CD4-positive, alpha-beta T cell treated with Interleukin-21 for 1 hour (primary cell): ENCODE data around the gene SIAE.

ENCODE experiments used
- DNase-seq: peaks from one replicate; pipeline ENCODE4 v3.0.0-alpha.2; 2020

The SIAE gene, protein sequence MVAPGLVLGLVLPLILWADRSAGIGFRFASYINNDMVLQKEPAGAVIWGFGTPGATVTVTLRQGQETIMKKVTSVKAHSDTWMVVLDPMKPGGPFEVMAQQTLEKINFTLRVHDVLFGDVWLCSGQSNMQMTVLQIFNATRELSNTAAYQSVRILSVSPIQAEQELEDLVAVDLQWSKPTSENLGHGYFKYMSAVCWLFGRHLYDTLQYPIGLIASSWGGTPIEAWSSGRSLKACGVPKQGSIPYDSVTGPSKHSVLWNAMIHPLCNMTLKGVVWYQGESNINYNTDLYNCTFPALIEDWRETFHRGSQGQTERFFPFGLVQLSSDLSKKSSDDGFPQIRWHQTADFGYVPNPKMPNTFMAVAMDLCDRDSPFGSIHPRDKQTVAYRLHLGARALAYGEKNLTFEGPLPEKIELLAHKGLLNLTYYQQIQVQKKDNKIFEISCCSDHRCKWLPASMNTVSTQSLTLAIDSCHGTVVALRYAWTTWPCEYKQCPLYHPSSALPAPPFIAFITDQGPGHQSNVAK

DNA sequence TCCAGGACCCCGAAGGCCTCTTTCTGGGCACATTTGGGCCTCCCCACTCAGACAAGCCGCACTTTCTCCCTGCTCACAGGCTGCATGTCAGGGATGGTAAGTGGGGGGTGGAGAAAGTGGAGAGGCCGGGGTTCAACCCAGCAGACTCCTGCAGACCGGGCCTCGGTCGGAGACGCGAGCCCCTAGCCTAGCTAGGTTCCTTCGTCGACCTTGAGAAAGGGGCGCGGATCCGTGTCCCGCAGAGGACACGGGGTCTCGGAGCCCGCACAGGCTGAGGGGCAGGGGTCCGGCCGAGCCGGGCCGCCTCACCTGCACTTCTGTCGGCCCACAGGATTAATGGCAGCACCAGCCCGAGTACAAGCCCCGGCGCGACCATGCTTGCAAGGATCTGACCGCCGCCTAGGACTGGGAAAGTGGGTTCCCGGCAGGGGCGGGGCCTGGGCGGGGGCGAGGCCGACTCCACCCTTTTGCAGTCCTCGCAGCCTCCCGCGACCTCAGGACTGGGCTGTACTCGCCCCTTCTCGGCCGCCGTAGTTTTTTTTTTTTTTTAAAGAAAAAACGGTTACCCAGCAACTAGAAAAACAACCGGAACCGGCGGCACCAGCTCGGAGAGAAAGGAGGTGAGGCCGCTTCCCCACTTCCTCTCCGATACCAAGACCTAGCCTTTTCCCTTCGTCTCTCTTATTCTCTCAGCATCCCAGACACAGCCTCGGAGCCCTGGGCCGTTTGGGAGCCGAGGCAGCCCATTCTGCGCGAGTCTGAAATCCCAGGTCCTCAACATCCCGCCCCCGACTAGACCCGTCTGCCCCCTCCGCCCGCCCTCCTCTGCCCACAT is at the start of gene SIAE, which contains the start of gene SPA17:
TSS of gene SIAE (minus strand) at position 407 of the 835 bp plus-strand sequence. CDS start at position 376, 31 bp downstream.
TSS of gene SPA17 (plus strand) at position 572 of the 835 bp plus-strand sequence. CDS start 1,361 bp downstream, outside the sequence.
- DNase-seq, result peak; percentile 91

DNA sequence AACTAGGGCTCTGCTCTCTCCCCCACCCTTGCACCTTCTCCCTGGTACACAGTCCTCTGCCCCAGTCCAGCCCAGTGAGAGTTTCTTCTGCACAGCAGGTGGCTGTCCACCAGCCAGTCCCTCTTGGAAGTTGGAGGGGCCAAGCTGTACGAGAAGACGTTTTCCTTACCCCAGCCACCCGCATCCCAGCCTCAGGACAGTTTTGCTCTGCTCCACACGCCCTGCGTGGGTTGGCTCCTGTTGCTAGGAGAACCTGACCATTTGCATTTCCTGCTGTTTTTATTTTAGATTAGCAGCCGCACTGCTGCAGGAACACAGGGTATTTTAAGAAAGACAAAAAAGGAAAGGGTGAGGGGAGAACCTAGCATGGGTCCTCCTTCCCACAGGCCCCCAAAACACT is 48.6 kb upstream of the SIAE start:
- DNase-seq, result no peak

DNA sequence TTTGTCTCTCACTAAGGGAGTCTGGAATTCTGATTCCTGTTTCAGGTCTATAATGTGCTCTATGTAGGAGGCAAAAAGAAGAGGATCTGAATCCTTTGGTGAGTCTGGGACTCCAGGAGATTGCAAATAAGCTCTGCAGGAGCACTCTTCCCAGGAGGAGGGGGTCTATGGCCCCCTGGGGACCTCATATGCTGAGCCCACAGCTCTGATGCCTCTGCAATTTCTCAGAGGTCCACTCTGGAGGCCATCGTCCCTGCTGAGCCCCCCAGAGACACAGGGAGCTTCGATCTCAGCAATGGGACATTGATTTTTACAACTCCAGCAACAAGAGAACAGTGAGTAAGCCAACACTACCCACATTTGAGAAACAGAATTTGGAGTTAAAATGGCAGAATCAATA is 46.0 kb upstream of the SIAE start:
- no peak for DNase-seq

DNA sequence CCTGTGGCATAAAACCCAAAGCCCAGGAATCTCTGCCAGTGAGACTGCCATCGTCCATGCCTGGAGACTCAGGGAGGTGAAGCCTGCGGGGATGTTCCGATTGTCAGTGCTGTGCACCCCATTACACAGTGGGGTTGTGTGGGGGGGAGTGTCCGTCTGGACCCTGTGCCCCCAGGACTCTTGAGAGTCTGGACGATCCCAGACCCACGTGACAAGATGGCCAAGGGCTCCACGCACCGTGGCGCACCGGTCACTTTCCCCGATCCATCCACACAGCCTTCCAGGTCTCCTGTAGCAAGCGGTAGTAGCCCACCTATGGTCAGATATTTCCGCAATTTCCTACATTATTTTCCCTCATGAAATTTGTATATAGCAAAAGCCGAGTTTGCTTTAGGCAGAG is 45.3 kb upstream of the SIAE start:
- DNase-seq, result no peak

DNA sequence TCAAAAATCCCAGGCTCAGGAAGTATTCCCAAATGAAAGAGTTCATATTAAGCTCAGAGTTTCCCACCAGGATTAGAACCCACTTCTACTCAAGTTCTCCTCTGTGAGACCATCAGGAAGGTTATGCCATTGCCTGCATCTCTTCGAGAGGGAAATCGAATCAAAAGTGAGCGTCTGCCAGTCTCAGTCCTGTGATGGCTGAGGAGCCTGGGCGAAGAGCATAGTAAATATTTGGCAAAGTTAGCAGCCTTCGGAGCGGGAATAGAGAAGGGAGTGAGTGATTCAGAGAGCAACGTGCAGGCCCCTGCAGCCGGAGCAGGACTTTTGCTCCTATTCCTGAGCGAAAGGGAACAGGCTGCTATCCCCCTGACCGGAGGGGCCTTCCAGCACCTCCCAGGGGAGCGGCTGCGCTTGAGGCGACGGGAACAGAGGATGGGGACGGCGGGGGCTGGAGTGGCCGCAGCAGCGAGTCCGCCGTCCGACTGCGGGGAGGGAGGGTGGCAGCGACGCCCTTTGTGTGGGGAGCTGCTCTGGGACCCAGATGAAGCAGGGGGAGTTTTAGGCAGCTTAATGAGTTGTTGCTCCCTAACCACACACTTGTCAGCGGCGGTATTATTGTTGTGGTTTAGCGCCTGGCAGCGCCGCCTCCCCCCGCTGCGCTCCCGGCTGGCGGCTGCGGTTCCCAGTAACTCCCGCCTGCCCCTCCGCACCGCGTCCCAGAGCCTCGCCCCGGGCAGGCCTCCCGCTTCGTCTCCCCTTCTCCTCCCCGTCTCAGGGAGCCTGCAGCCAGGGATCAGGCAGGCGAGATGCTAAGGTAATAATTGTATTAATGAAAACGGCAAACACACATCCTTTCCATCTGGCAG is 44.5 kb upstream of the SIAE start:
- DNase-seq, result peak; percentile 33

DNA sequence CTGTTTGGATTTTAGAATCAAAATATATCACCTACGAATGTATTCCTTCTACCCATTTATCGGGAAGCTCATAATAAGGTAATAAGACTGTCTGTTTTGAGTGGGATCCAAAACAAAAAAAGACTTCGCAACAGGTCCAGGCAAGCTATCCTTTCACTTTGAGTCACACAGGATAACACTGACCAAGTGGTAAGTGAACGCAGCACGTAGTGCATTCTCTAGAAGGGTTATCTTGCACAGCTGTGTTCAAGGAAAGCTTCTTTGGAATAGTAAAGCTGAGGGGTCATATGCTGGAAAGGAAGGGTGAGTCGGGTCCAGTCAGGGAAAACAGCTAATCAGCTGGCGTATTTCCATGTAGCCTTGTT is 43.9 kb upstream of the SIAE start:
- no peak for DNase-seq

DNA sequence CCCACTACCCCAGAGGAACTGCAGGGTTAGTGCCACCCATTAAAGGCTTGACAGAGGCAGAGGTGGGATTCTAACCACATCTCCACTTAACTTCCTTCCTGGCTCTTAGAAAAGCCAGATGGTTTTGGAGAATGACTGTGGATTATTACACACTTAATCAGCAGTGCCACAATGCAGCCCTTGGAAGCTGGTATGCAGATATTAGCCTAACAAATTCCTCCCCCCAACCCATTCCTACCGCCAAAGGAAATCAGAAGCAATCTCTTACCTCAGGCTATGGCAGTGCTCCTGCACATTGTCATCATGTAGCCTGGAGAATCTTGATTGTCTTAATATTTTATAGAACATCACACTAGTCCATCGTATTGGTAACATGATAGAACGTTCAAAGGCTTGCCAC is 43.1 kb upstream of the SIAE start:
- no peak for DNase-seq

DNA sequence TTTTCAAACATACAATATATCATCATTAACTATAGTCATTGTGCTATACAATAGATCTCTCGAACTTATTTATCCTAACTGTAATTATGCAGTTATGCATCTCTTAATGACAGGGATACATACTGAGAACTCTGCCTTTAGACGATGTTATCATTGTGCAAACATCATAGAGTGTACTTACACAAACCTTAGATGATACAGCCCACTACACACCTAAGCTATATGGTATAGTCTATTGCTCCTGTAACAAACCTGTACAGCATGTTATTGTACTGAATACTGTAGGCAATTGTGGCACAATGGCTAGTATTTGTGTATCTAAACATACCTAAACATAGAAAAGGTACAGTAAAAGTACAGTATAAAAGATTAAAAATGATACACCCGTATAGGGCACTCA is 38.9 kb upstream of the SIAE start:
- no peak for DNase-seq

DNA sequence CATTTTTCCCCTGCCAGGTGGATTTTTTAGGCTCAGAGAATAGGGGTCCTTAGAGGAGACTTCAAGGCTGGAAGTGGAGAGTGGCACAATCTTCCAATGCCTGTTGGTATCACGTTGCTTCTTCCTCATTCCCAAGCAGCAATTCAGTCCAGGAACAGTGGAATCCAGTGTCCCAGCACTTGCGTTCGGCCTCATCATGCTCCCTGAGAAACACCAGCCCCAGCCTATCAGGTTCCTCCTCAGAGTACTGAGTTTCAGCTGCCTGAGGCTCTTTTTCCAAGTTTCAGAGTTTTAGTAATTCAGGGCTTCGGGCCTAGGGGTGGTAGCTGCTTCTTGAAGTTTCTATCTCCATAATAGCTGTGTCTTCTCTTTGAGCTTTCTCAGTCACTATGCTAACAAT is 34.3 kb upstream of the SIAE start:
- DNase-seq, result no peak

DNA sequence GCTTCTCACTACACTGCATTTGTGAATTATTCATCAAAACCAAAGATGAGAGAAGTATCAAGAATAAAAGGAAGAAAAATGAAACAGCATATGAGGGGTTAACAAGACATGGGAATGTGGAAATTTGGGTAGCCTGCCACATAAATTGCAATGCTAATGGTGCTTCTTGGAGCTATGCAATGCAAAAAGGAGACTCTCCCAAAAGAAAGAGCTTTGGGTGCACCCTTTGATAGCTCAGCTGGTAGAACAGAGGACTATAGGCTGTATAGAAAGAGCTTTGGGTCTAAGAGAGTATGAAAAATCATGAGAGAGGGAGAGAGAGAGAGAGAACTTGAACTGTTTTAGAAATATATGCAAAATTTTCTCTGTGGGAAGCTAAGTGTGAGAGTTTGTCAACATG is 26.5 kb upstream of the SIAE start:
- no peak for DNase-seq

DNA sequence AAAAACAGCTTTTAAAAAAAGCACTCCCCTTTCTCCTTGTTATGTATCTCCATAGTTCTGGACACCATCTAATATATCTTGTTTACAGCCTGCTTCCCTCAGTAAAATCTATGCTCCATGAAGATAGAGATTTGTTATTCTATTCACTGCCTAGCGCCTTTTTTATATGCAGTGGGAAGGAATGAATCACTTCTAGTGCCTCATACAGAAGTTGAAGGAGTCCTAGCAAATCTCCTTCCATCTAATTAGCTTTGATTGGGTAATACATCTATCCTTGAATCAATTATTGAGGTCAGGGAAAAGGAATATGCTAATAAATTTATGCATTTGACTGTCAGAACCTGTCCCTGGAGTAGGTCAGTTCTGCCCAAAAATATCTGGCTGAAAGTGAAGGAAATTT is 26.0 kb upstream of the SIAE start:
- DNase-seq, result no peak

DNA sequence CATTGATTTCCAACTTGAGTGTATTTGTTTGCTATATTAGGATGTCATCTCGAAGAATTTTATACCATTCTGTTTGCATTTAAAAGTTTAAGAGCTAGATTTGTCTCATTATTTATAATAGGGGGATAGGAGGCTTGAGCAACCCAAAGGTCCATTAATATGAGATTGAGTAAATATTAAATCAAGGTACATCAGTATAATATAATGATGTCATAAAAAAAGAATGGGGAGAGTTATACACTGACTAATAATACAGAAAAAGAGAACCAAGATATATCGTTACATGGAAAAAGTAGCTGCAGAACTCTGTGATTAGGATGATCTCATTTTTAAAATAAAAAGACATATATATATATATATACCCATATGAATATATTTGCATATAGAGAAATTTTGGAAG is 19.6 kb upstream of the SIAE start:
- no peak for DNase-seq

DNA sequence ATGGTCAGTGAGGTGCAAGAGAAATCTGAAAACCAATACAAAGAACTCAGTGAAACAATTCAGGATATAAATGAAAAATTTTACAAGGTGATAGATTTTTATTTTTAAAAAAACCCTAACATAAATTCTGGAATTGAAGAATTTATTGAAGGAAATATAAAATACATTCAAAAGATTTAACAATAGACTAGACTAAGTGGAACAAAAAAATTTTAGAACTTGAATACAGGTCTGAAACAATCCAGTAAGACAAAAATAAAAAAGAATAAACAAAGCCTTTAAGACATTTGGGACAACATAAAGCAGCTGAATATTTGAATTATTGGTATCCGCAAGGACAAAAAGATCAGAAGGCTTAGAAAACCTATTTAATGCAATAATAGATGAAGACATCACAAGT is 8.9 kb upstream of the SIAE start:
- DNase-seq, result no peak

DNA sequence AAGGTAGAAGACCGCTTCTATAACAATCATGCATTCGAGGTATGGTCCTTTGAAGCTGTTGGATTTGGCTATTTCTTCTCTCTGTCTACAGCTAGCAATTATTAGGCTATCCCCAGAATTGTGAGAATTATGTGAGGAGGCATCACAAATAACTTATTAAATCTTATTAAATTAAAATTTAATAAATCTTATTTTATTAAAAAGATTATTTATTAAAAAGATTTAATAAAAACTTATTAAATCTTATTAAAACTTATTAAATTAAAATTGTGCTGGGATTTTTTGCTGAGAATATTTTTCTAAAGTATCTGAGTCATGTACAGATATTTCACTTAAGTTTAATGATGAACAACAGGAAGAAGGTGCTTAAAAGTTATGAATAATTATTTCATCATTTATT is 7.9 kb upstream of the SIAE start:
- DNase-seq, result no peak

DNA sequence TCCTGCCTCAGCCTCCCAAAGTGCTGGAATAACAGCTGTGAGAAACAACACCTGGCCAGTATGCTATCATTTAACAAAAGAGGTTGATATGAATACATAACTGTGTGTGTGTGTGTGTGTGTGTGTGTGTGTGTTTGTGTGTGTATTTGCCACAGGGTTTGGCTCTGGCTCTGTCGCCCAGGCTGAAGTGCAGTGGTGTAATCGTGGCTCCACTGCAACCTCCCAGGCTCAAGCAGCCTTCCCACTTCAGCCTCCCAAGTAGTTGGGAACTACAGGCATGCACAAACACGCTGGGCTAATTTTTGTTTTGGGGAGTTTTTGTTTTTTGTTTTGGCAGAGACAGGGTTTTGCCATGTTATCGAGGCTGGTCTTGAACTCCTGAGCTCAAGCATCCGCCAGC is 4.9 kb upstream of the SIAE start:
- DNase-seq, result no peak

DNA sequence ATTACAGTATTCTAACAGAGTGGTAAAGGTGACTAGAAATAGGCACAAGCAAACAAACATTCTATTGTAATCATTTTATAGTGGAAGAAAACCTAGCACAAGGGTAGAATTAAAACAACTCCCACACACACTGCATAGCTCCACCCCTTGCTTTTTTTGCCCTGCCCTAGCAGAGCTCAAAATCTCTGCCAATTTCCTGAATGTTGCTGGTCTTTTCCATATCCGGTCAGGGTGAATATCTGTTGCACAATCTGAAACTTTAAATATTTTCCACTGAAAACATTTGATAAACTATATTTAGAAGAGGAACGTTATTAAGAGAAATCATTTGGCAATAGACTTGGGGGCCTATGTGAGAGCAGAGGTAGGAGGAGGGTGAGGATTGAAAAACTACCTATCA is 2.8 kb upstream of the SIAE start:
- DNase-seq, result no peak

DNA sequence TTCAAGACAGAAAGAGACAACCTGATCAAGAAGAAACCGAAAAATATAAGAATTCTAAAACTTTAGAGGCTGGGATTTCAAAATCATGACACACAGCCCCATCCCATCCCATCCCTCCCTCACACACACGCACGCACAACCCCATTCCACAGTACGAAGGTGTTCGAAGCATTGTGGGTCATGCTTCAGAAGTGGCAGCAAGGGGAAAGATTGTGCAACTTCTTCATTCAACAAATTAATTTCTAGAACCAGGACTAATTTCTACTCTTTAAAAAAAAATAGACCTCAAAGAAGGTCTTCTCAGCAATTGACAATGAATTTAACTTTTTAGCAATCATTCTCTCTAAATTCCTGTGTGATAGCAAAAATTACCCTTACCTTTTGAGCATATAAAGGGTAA is 1.0 kb upstream of the SIAE start:
- DNase-seq, result no peak

DNA sequence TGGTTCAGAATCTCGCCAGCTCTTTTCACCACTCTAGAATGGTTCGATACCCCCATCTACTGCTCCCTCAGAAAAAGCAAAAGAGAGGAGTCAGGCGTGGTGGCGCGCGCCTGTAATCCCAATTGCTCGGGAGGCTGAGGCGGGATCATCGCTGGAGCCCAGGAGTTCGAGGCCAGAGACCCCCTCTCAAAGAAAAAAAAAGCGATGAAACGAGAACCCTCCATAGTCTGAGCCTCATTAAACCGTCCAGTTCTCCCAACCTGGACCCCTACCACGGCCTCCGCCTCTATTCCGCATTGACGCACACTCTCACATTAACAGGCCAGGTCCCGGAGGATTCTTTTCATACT is 604 bp upstream of the SIAE start:
- no peak for DNase-seq

DNA sequence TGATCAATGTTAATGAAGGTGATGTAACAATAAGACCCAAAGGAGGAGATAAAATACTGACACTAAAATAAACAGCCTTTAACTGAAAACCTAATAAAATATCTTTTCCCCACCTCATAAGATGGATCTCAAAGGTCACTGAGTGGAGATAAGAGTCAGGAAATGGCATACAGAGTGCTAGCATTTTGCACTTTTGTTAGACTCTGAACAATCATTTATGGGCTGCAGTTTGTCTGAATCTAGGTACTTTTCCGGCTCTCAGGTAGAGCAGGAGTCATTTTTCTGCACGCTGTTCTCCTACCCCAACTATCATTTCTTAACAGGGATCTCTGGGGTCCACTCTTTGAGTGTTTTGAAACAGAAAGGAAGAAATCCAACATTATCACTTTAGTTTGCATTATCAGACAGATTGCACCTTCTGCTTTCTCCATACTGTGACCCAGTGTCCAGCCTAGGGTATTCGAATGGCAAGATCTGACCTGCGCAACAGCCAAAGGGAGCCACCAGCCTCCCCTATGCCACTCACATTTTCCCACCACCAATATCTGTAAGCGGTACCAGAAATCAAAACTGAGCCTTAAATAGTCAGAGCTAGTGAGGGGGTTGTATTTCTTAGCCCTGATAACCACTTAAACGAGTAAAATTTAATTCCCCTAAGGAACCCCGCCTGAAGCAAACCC is 863 bp downstream of the SIAE start:
- no peak for DNase-seq

DNA sequence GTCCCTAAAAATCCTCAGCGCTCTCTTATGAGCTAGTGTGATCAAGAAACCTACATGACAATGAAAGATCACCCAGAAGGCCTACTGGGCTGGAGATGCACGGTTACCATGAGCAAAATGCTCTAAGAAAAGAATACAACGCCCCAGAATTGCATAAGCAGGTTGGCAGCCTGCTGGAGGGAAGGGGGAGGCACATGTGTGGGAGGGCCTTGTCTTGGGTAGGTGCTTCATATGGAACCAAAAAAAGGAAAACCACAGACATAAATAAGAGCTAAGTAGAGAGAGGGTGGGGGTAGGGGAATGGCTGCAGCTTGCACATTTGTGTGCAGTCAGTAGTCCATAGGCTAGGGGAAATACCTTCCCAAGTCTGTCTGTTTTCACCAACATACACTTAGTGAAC is 2.8 kb downstream of the SIAE start:
- peak; percentile 53 for DNase-seq

DNA sequence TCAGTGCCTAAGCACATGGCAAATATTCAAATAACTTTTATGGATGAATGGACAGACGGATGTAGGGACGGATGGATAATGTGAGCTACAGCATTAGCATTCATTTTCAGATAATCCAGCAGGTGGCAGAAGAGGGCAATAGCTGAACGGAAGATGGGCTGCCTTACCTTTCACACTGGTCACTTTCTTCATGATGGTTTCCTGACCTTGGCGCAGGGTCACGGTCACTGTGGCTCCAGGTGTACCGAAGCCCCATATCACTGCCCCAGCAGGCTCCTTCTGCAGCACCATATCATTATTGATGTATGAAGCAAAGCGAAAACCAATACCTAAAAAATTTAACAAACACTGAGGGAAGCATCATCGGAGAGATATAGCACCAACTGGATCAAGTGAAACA is 4.3 kb downstream of the SIAE start:
- peak; percentile 70 for DNase-seq

DNA sequence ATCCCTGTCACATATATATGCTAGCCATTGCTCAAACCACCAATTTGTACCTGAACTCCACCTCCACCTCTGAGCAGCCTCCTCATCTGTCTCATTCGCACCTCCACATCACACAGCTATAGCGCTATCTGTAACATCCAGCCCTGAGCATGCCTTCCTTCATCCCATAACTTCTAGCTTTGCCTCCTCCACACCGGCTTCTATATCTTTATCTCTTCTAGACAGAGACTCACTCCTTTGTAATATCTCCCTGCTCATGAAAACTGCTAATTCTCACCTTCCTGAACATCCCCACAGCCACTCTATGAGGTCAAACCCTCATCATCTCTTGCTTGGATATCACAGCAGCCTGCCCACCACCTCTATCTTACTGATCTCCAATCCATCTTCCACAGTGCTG is 5.9 kb downstream of the SIAE start:
- no peak for DNase-seq

DNA sequence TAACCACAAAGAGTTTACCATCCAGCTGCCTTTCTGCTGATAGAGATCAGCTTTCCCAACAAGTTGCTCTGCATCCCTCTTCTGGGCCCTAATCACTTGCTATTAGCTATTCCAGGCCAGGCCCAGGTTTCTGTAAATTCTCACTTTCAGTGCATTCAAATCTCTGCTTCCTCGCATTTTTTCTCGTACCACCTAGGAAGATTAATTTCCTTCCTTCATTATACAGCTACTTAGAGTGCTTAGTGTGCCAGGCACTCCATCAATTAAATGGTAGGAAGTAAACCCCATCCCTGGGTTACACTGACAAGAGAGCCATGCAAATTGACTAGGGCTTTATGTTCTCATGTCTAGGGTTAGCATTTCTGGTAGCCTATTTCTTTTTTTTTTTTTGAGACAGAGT is 9.7 kb downstream of the SIAE start:
- DNase-seq, result no peak
